ENCODE measurements around the gene MAGOH.

The MAGOH gene

GRCh38 chr1:53195246-53196016 is 42.9 kb downstream of the MAGOH start:
- H2AFZ ChIP-seq (ENCODE audit: insufficient read depth, low read length, poor library complexity) = peak overlapping the region; percentile 25
- no peak overlapping the region for H2BK5ac ChIP-seq (ENCODE audit: low read depth, low read length, poor library complexity)
- H3K36me3 ChIP-seq (ENCODE audit: control insufficient read depth in 1 of 2, insufficient read depth in 2 of 2, low read length in 2 of 2) = no peaks in the 10 kb centered on the region
- no CpG with 5 or more reads among the region's 11 CpGs for WGBS (ENCODE audit: extremely low coverage, insufficient coverage, insufficient read length)
- H4K8ac ChIP-seq (ENCODE audit: low read depth, low read length) = peak overlapping the region; percentile 18
- no peaks in the 10 kb centered on the region for H3K27me3 ChIP-seq (ENCODE audit: insufficient read depth, low read length)
- peaks cover 4% of the 10 kb centered on the region for H3K79me2 ChIP-seq (ENCODE audit: control insufficient read depth, insufficient read depth, low read length, poor library complexity)
- no peak overlapping the region for H3K4me2 ChIP-seq (ENCODE audit: low read length)
- H4K12ac ChIP-seq (ENCODE audit: low read depth, low read length) = no peak overlapping the region
- no peak overlapping the region for H3K18ac ChIP-seq (ENCODE audit: low read length)
- peaks cover 11 to 15% of the 10 kb centered on the region in 2 experiments for H3K4me1 ChIP-seq (ENCODE audit: control insufficient read depth in 1 of 2, insufficient read depth in 2 of 2, low read length in 2 of 2)
- H3K9me3 ChIP-seq (ENCODE audit: insufficient read depth, low read depth, low read length) = no peaks in the 10 kb centered on the region
- no peak overlapping the region for H3K27ac ChIP-seq (ENCODE audit: low read depth, low read length)
- no peak overlapping the region for H2AK5ac ChIP-seq (ENCODE audit: low read length)
- H3K23ac ChIP-seq (ENCODE audit: low read length) = no peak overlapping the region
- no peak overlapping the region for H3K4me3 ChIP-seq (ENCODE audit: low read depth, low read length)
- H3K4ac ChIP-seq (ENCODE audit: low read depth, low read length) = no peak overlapping the region
- no peak overlapping the region for H3K14ac ChIP-seq (ENCODE audit: low read length)
- no peak overlapping the region for H3K9ac ChIP-seq (ENCODE audit: low read length)
- H4K91ac ChIP-seq (ENCODE audit: low read depth, low read length) = no peak overlapping the region
- no peak overlapping the region for H2BK120ac ChIP-seq (ENCODE audit: insufficient read depth, low read length, poor library complexity)
- DNase-seq = no peak
- H3K79me1 ChIP-seq (ENCODE audit: low read length) = peaks cover 6% of the 10 kb centered on the region
- no peak overlapping the region for H2BK12ac ChIP-seq (ENCODE audit: low read length)

- Histone ChIP-seq H3K18ac (ENCODE audit: low read length) (no peak overlapping the region), H2AFZ (ENCODE audit: insufficient read depth, low read length, poor library complexity) (no peak overlapping the region), H3K79me1 (ENCODE audit: low read length) (no peaks in the 10 kb centered on the region), H3K23ac (ENCODE audit: low read length) (no peak overlapping the region), H4K8ac (ENCODE audit: low read depth, low read length) (no peak overlapping the region), H3K4me2 (ENCODE audit: low read length) (no peak overlapping the region), H3K36me3 (ENCODE audit: control insufficient read depth in 1 of 2, insufficient read depth in 2 of 2, low read length in 2 of 2) (no peaks in the 10 kb centered on the region), H3K4me3 (ENCODE audit: low read depth, low read length) (no peak overlapping the region), H3K9me3 (ENCODE audit: insufficient read depth, low read depth, low read length) (no peaks in the 10 kb centered on the region), H3K4ac (ENCODE audit: low read depth, low read length) (no peak overlapping the region), H3K9ac (ENCODE audit: low read length) (no peak overlapping the region), H4K91ac (ENCODE audit: low read depth, low read length) (no peak overlapping the region), H3K14ac (ENCODE audit: low read length) (no peak overlapping the region), H2BK120ac (ENCODE audit: insufficient read depth, low read length, poor library complexity) (no peak overlapping the region), H3K4me1 (ENCODE audit: control insufficient read depth in 1 of 2, insufficient read depth in 2 of 2, low read length in 2 of 2) (peaks cover 0 to 2% of the 10 kb centered on the region in 2 experiments), H2BK5ac (ENCODE audit: low read depth, low read length, poor library complexity) (no peak overlapping the region), H3K27ac (ENCODE audit: low read depth, low read length) (no peak overlapping the region), H3K27me3 (ENCODE audit: insufficient read depth, low read length) (no peaks in the 10 kb centered on the region), H2AK5ac (ENCODE audit: low read length) (no peak overlapping the region), H2BK12ac (ENCODE audit: low read length) (no peak overlapping the region), H4K12ac (ENCODE audit: low read depth, low read length) (no peak overlapping the region), H3K79me2 (ENCODE audit: control insufficient read depth, insufficient read depth, low read length, poor library complexity) (no peaks in the 10 kb centered on the region)
- WGBS (ENCODE audit: extremely low coverage, insufficient coverage, insufficient read length) = no CpG with 5 or more reads among the region's 10 CpGs
- DNase-seq = no peak
Observed at GRCh38 chr1:53190210-53190611, 48.1 kb downstream of the MAGOH start.

GRCh38 chr1:53189061-53189460 is 49.3 kb downstream of the MAGOH start:
- no peak overlapping the region for H3K27ac ChIP-seq (ENCODE audit: low read depth, low read length)
- H3K9ac ChIP-seq (ENCODE audit: low read length) = no peak overlapping the region
- H2BK12ac ChIP-seq (ENCODE audit: low read length) = no peak overlapping the region
- no peaks in the 10 kb centered on the region for H3K79me2 ChIP-seq (ENCODE audit: control insufficient read depth, insufficient read depth, low read length, poor library complexity)
- no peak overlapping the region for H4K8ac ChIP-seq (ENCODE audit: low read depth, low read length)
- H3K4me2 ChIP-seq (ENCODE audit: low read length) = no peak overlapping the region
- H3K4me1 ChIP-seq (ENCODE audit: control insufficient read depth in 1 of 2, insufficient read depth in 2 of 2, low read length in 2 of 2) = peaks cover 0 to 2% of the 10 kb centered on the region in 2 experiments
- no peak overlapping the region for H4K91ac ChIP-seq (ENCODE audit: low read depth, low read length)
- no peaks in the 10 kb centered on the region for H3K79me1 ChIP-seq (ENCODE audit: low read length)
- H3K23ac ChIP-seq (ENCODE audit: low read length) = no peak overlapping the region
- H2BK5ac ChIP-seq (ENCODE audit: low read depth, low read length, poor library complexity) = no peak overlapping the region
- no peak overlapping the region for H3K14ac ChIP-seq (ENCODE audit: low read length)
- no peak overlapping the region for H2AK5ac ChIP-seq (ENCODE audit: low read length)
- H3K4me3 ChIP-seq (ENCODE audit: low read depth, low read length) = no peak overlapping the region
- no peak overlapping the region for H2AFZ ChIP-seq (ENCODE audit: insufficient read depth, low read length, poor library complexity)
- H3K36me3 ChIP-seq (ENCODE audit: control insufficient read depth in 1 of 2, insufficient read depth in 2 of 2, low read length in 2 of 2) = no peaks in the 10 kb centered on the region
- H3K4ac ChIP-seq (ENCODE audit: low read depth, low read length) = no peak overlapping the region
- no peaks in the 10 kb centered on the region for H3K9me3 ChIP-seq (ENCODE audit: insufficient read depth, low read depth, low read length)
- H2BK120ac ChIP-seq (ENCODE audit: insufficient read depth, low read length, poor library complexity) = no peak overlapping the region
- H3K18ac ChIP-seq (ENCODE audit: low read length) = no peak overlapping the region
- H4K12ac ChIP-seq (ENCODE audit: low read depth, low read length) = no peak overlapping the region
- no peak for DNase-seq
- no CpG with 5 or more reads among the region's 5 CpGs for WGBS (ENCODE audit: extremely low coverage, insufficient coverage, insufficient read length)
- H3K27me3 ChIP-seq (ENCODE audit: insufficient read depth, low read length) = no peaks in the 10 kb centered on the region

GRCh38 chr1:53188099-53188498 is 50.2 kb downstream of the MAGOH start:
- H3K9me3 ChIP-seq (ENCODE audit: insufficient read depth, low read depth, low read length) = no peaks in the 10 kb centered on the region
- no peak overlapping the region for H2BK5ac ChIP-seq (ENCODE audit: low read depth, low read length, poor library complexity)
- H3K4me2 ChIP-seq (ENCODE audit: low read length) = no peak overlapping the region
- no peak overlapping the region for H3K4ac ChIP-seq (ENCODE audit: low read depth, low read length)
- peaks cover 0 to 2% of the 10 kb centered on the region in 2 experiments for H3K4me1 ChIP-seq (ENCODE audit: control insufficient read depth in 1 of 2, insufficient read depth in 2 of 2, low read length in 2 of 2)
- no peaks in the 10 kb centered on the region for H3K79me1 ChIP-seq (ENCODE audit: low read length)
- H3K4me3 ChIP-seq (ENCODE audit: low read depth, low read length) = no peak overlapping the region
- H4K8ac ChIP-seq (ENCODE audit: low read depth, low read length) = no peak overlapping the region
- no peak overlapping the region for H2AFZ ChIP-seq (ENCODE audit: insufficient read depth, low read length, poor library complexity)
- no CpG with 5 or more reads among the region's 4 CpGs for WGBS (ENCODE audit: extremely low coverage, insufficient coverage, insufficient read length)
- no peak overlapping the region for H3K18ac ChIP-seq (ENCODE audit: low read length)
- H4K12ac ChIP-seq (ENCODE audit: low read depth, low read length) = no peak overlapping the region
- no peak for DNase-seq
- no peak overlapping the region for H2BK120ac ChIP-seq (ENCODE audit: insufficient read depth, low read length, poor library complexity)
- H2BK12ac ChIP-seq (ENCODE audit: low read length) = no peak overlapping the region
- H3K23ac ChIP-seq (ENCODE audit: low read length) = no peak overlapping the region
- no peaks in the 10 kb centered on the region for H3K79me2 ChIP-seq (ENCODE audit: control insufficient read depth, insufficient read depth, low read length, poor library complexity)
- no peaks in the 10 kb centered on the region for H3K27me3 ChIP-seq (ENCODE audit: insufficient read depth, low read length)
- H3K9ac ChIP-seq (ENCODE audit: low read length) = no peak overlapping the region
- H3K27ac ChIP-seq (ENCODE audit: low read depth, low read length) = no peak overlapping the region
- H3K36me3 ChIP-seq (ENCODE audit: control insufficient read depth in 1 of 2, insufficient read depth in 2 of 2, low read length in 2 of 2) = no peaks in the 10 kb centered on the region
- H4K91ac ChIP-seq (ENCODE audit: low read depth, low read length) = no peak overlapping the region
- no peak overlapping the region for H3K14ac ChIP-seq (ENCODE audit: low read length)
- H2AK5ac ChIP-seq (ENCODE audit: low read length) = no peak overlapping the region
